ENCODE results near the gene DPF3.

The DPF3 gene

DNA sequence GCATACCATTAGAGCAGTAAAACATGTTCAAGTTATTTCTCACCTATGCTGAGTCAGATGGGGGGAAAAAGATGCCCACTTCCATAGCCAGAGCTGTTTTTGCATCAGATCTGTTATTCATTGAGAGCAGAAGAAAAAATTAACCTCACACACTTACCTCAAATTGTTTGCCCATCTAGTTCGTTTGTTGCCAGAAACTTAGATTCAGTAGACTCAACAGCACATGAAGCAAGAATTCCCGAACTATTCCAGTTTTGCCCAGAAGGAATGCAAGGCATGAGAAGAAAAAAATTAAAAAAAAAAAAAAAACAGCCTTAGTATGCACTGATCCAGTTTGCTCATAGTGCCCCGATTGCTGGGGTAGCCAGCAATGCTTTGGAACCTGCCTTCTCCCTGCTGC lies 12.4 kb upstream of the DPF3 start:
- Histone ChIP-seq H3K9me3 (ENCODE audit: control insufficient read depth, low read length) (no peaks in the 10 kb centered on the region), H3K36me3 (ENCODE audit: control insufficient read depth, insufficient read depth, low read length) (no peaks in the 10 kb centered on the region), H3K4me1 (ENCODE audit: control insufficient read depth, insufficient read depth, low read length) (peaks cover 4% of the 10 kb centered on the region), H3K27me3 (ENCODE audit: control insufficient read depth, insufficient read depth, low read length, poor library complexity, severe bottlenecking) (no peaks in the 10 kb centered on the region), H3K27ac (ENCODE audit: insufficient read depth, low read depth, low read length, poor library complexity, severe bottlenecking) (no peak overlapping the region), H3K4me3 (ENCODE audit: insufficient read depth, low read depth, low read length) (no peak overlapping the region)
- WGBS, 2 experiments: 53 to 58% methylated on average over 3 of the region's 3 CpGs

GRCh38 chr14:72904840-72905561 lies 11.1 kb upstream of the DPF3 start:
- WGBS, 2 experiments: 32 to 36% methylated on average over 5 of the region's 5 CpGs
- peaks cover 4% of the 10 kb centered on the region for H3K4me1 ChIP-seq (ENCODE audit: control insufficient read depth, insufficient read depth, low read length)
- H3K4me3 ChIP-seq (ENCODE audit: insufficient read depth, low read depth, low read length): no peak overlapping the region

GRCh38 chr14:72904218-72904617 lies 10.3 kb upstream of the DPF3 start:
- H3K4me3 ChIP-seq (ENCODE audit: insufficient read depth, low read depth, low read length): no peak overlapping the region
- no peaks in the 10 kb centered on the region for H3K36me3 ChIP-seq (ENCODE audit: control insufficient read depth, insufficient read depth, low read length)
- 38 to 54% methylated on average over 1 of the region's 1 CpG for WGBS, 2 experiments
- H3K9me3 ChIP-seq (ENCODE audit: control insufficient read depth, low read length): no peaks in the 10 kb centered on the region
- no peaks in the 10 kb centered on the region for H3K27me3 ChIP-seq (ENCODE audit: control insufficient read depth, insufficient read depth, low read length, poor library complexity, severe bottlenecking)
- peaks cover 4% of the 10 kb centered on the region for H3K4me1 ChIP-seq (ENCODE audit: control insufficient read depth, insufficient read depth, low read length)
- no peak overlapping the region for H3K27ac ChIP-seq (ENCODE audit: insufficient read depth, low read depth, low read length, poor library complexity, severe bottlenecking)

More at GRCh38 chr14:72904840-72905561, 11.1 kb upstream of the DPF3 start:
- no peaks in the 10 kb centered on the region for H3K36me3 ChIP-seq (ENCODE audit: control insufficient read depth, insufficient read depth, low read length)
- H3K27me3 ChIP-seq (ENCODE audit: control insufficient read depth, insufficient read depth, low read length, poor library complexity, severe bottlenecking): no peaks in the 10 kb centered on the region
- H3K27ac ChIP-seq (ENCODE audit: insufficient read depth, low read depth, low read length, poor library complexity, severe bottlenecking): no peak overlapping the region
- no peaks in the 10 kb centered on the region for H3K9me3 ChIP-seq (ENCODE audit: control insufficient read depth, low read length)

DNA sequence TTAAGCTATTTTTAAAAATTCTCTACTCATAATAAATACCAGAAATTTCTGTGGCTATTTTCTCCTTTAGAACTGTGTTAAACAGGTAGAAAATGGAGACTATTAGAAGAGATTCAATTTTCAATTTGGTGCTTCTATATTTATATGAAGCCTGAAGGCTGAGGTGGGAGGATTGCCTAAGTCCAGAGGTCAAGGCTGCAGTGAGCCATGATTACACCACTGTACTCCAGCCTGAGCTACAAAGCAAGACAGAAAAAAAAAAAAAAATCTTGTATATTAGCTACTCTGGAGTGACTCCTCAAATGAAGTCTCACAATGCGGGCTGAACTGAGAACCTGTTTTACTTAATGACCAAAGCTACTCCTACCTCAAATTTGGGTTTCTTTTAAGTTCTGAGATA lies 9.8 kb upstream of the DPF3 start:
- H3K4me3 ChIP-seq (ENCODE audit: insufficient read depth, low read depth, low read length): no peak overlapping the region
- H3K4me1 ChIP-seq (ENCODE audit: control insufficient read depth, insufficient read depth, low read length): peaks cover 4% of the 10 kb centered on the region
- H3K27me3 ChIP-seq (ENCODE audit: control insufficient read depth, insufficient read depth, low read length, poor library complexity, severe bottlenecking): no peaks in the 10 kb centered on the region
- no peak overlapping the region for H3K27ac ChIP-seq (ENCODE audit: insufficient read depth, low read depth, low read length, poor library complexity, severe bottlenecking)
- 25 to 58% methylated on average over 1 of the region's 1 CpG for WGBS, 2 experiments
- H3K9me3 ChIP-seq (ENCODE audit: control insufficient read depth, low read length): no peaks in the 10 kb centered on the region
- H3K36me3 ChIP-seq (ENCODE audit: control insufficient read depth, insufficient read depth, low read length): no peaks in the 10 kb centered on the region

DNA sequence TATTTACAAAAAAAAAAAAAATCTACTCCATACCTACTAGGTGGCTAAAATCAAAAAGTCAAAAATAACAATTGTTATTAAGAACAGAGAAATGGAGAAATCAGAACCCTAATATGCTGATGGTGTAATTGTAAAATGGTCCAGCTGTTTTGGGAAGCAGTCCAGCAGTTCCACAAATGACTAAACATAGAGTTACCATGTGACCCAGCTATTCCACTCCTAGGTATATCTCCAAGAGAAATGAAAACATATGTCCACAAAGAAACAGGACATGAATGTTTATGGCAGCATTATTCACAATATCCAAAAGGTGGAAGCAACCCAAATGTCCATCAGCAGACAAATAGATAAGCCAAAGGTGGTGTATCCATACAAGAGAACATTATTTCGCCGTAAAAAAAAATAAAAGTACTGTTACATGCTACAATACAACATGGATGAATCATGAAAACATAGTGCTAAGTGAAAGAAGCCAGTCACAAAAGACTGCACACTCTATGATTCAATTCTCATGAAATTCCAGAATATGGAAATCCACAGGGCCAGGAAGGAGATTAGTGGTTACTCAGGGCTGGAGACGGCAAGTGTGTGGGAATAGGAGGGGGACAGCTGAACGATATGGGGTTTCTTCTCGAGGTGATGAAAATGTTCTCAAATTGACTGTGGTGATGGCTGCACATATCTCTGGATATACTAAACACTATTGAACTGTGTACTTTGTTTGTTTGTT lies 9.1 kb upstream of the DPF3 start:
- Histone ChIP-seq H3K27ac (ENCODE audit: insufficient read depth, low read depth, low read length, poor library complexity, severe bottlenecking) (no peak overlapping the region), H3K4me1 (ENCODE audit: control insufficient read depth, insufficient read depth, low read length) (peaks cover 2% of the 10 kb centered on the region), H3K9me3 (ENCODE audit: control insufficient read depth, low read length) (no peaks in the 10 kb centered on the region), H3K4me3 (ENCODE audit: insufficient read depth, low read depth, low read length) (no peak overlapping the region), H3K36me3 (ENCODE audit: control insufficient read depth, insufficient read depth, low read length) (no peaks in the 10 kb centered on the region), H3K27me3 (ENCODE audit: control insufficient read depth, insufficient read depth, low read length, poor library complexity, severe bottlenecking) (no peaks in the 10 kb centered on the region)
- 91 to 98% methylated on average over 5 of the region's 5 CpGs for WGBS, 2 experiments

DNA sequence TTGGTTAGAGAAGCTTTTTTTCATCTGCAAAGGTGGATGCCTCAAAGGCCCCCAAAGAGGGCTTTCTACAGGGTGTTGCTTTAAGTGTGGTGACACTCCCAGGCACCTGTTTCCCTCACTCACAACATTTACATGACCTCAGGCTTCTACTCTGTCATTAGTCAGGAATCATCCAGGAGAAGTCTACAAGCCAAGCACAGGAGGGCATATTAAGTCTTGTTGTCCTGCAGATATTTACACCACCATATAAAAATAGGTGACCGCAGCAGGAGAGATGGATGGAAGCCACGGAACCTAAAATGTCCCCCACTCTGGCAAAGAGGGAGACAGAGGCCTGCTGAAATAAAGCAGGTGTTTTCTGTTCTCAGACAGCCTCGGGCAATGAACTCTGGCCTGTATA lies 7.5 kb upstream of the DPF3 start:
- no peak overlapping the region for H3K27ac ChIP-seq (ENCODE audit: insufficient read depth, low read depth, low read length, poor library complexity, severe bottlenecking)

GRCh38 chr14:72898448-72898847 lies 4.5 kb upstream of the DPF3 start:
- Histone ChIP-seq H3K9me3 (ENCODE audit: control insufficient read depth, low read length) (no peaks in the 10 kb centered on the region), H3K36me3 (ENCODE audit: control insufficient read depth, insufficient read depth, low read length) (no peaks in the 10 kb centered on the region), H3K4me1 (ENCODE audit: control insufficient read depth, insufficient read depth, low read length) (peaks cover 10% of the 10 kb centered on the region), H3K27ac (ENCODE audit: insufficient read depth, low read depth, low read length, poor library complexity, severe bottlenecking) (no peak overlapping the region), H3K27me3 (ENCODE audit: control insufficient read depth, insufficient read depth, low read length, poor library complexity, severe bottlenecking) (peaks cover 31% of the 10 kb centered on the region), H3K4me3 (ENCODE audit: insufficient read depth, low read depth, low read length) (no peak overlapping the region)
- WGBS, 2 experiments: 56 to 58% methylated on average over 3 of the region's 3 CpGs

More for the DNA sequence above, 7.5 kb upstream of the DPF3 start:
- Histone ChIP-seq H3K9me3 (ENCODE audit: control insufficient read depth, low read length) (no peaks in the 10 kb centered on the region), H3K4me3 (ENCODE audit: insufficient read depth, low read depth, low read length) (no peak overlapping the region), H3K36me3 (ENCODE audit: control insufficient read depth, insufficient read depth, low read length) (no peaks in the 10 kb centered on the region), H3K27me3 (ENCODE audit: control insufficient read depth, insufficient read depth, low read length, poor library complexity, severe bottlenecking) (peaks cover 5% of the 10 kb centered on the region), H3K4me1 (ENCODE audit: control insufficient read depth, insufficient read depth, low read length) (no peaks in the 10 kb centered on the region)
- WGBS, 2 experiments: 94 to 95% methylated on average over 3 of the region's 3 CpGs

GRCh38 chr14:72894623-72895378 lies 900 bp upstream of the DPF3 start:
- 0% methylated on average over 23 to 25 of the region's 25 CpGs for WGBS, 2 experiments

GRCh38 chr14:72894323-72894622 lies 372 bp upstream of the DPF3 start:
- Histone ChIP-seq H3K4me3 (ENCODE audit: insufficient read depth, low read depth, low read length) (peak overlapping the region; percentile 50), H3K27ac (ENCODE audit: insufficient read depth, low read depth, low read length, poor library complexity, severe bottlenecking) (no peak overlapping the region), H3K27me3 (ENCODE audit: control insufficient read depth, insufficient read depth, low read length, poor library complexity, severe bottlenecking) (peaks cover 60% of the 10 kb centered on the region), H3K4me1 (ENCODE audit: control insufficient read depth, insufficient read depth, low read length) (peaks cover 37% of the 10 kb centered on the region), H3K9me3 (ENCODE audit: control insufficient read depth, low read length) (no peaks in the 10 kb centered on the region), H3K36me3 (ENCODE audit: control insufficient read depth, insufficient read depth, low read length) (no peaks in the 10 kb centered on the region)
- WGBS, 2 experiments: 0% methylated on average over 11 of the region's 11 CpGs

More at GRCh38 chr14:72894623-72895378, 900 bp upstream of the DPF3 start:
- no peaks in the 10 kb centered on the region for H3K9me3 ChIP-seq (ENCODE audit: control insufficient read depth, low read length)
- H3K36me3 ChIP-seq (ENCODE audit: control insufficient read depth, insufficient read depth, low read length): no peaks in the 10 kb centered on the region
- no peak overlapping the region for H3K27ac ChIP-seq (ENCODE audit: insufficient read depth, low read depth, low read length, poor library complexity, severe bottlenecking)
- peaks cover 34% of the 10 kb centered on the region for H3K4me1 ChIP-seq (ENCODE audit: control insufficient read depth, insufficient read depth, low read length)
- H3K4me3 ChIP-seq (ENCODE audit: insufficient read depth, low read depth, low read length): peak overlapping the region; percentile 50
- H3K27me3 ChIP-seq (ENCODE audit: control insufficient read depth, insufficient read depth, low read length, poor library complexity, severe bottlenecking): peaks cover 60% of the 10 kb centered on the region

Measured in ectodermal cell (in vitro differentiated cells).